OCI-LY7 (cell line): ENCODE data around the gene PHF5A.

Experiments
- CTCF ChIP-seq: fragments of 200-600 bp; sonication (generic); conservative IDR thresholded peaks from 2 replicates; pipeline ENCODE4 v1.5.1; 2014; ENCODE audit warnings: mild to moderate bottlenecking, antibody characterized with exemption, low read length, moderate library complexity, mixed read lengths
- EZH2phosphoT487 ChIP-seq: fragments of 200-600 bp; sonication (generic); IDR thresholded peaks from 2 replicates; pipeline ENCODE4 v1.6.1; 2018; ENCODE audit warnings: low read depth, borderline replicate concordance, mild to moderate bottlenecking, mixed run types, antibody characterized with exemption, low read length, moderate library complexity, mixed read lengths

- TF ChIP-seq CTCF (no peak), EZH2phosphoT487 (no peak)
Measured at GRCh38 chr22:41444360-41445128, 23.9 kb downstream of the PHF5A start.
